Body of pancreas (tissue), 4 donors: ENCODE data around the gene ANKRD11.

Experiments used
- POLR2A ChIP-seq, 3 donors: fragments of 450-650 bp; IDR thresholded peaks; one replicate each; pipeline ENCODE4 v1.6.1; 2016; ENCODE audit warnings: antibody characterized with exemption in 3 of 3, mild to moderate bottlenecking in 2 of 3
- TF ChIP-seq, protein P1 (sequence below), 7 experiments: fragments of 450-650 bp in 4 of 7; fragments of 200-600 bp in 3 of 7; sonication (generic) in 3 of 7; IDR thresholded peaks; one replicate each; pipeline ENCODE4 v1.5.1; 2016 to 2019; ENCODE audit warnings: antibody characterized with exemption in 7 of 7

- TF ChIP-seq, protein P1, sequence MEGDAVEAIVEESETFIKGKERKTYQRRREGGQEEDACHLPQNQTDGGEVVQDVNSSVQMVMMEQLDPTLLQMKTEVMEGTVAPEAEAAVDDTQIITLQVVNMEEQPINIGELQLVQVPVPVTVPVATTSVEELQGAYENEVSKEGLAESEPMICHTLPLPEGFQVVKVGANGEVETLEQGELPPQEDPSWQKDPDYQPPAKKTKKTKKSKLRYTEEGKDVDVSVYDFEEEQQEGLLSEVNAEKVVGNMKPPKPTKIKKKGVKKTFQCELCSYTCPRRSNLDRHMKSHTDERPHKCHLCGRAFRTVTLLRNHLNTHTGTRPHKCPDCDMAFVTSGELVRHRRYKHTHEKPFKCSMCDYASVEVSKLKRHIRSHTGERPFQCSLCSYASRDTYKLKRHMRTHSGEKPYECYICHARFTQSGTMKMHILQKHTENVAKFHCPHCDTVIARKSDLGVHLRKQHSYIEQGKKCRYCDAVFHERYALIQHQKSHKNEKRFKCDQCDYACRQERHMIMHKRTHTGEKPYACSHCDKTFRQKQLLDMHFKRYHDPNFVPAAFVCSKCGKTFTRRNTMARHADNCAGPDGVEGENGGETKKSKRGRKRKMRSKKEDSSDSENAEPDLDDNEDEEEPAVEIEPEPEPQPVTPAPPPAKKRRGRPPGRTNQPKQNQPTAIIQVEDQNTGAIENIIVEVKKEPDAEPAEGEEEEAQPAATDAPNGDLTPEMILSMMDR (IDR thresholded peaks at IDR 0.05), result no peak
- no peak for TF ChIP-seq POLR2A (IDR thresholded peaks at IDR 0.05)
Measured at GRCh38 chr16:89230255-89230654, 260.1 kb downstream of the ANKRD11 start.
